H7 (cell line): Measurements from ENCODE around the gene EPOP. TPM values are rescaled to one million over a fixed set of nuclear protein-coding genes. Genes with fewer than 3 reads are reported as not detected.

Experiments used
- total RNA-seq: library from RNA; depleted of rRNA; stranded (reverse); fragments of >200 nt; shearing (Covaris generic); gene quantifications from 2 replicates; pipeline ENCODE4 v1.2.3, GENCODE V29; 2014; rRNA removed

EPOP gene
- total RNA-seq, 1 experiment from 2014 or later = 6.2 TPM

Other genes starting within 250 kb of the EPOP start
- gene ARHGAP23, start 246.5 kb downstream of the EPOP start, total RNA-seq = 15.4 and 17.2 TPM in 2 replicates
- 2.3 TPM in 2 replicates for gene SRCIN1, start 69.0 kb downstream of the EPOP start, total RNA-seq
- gene MLLT6, start 30.3 kb upstream of the EPOP start, total RNA-seq = 17.8 and 22.1 TPM in 2 replicates
- gene CISD3, start 55.4 kb upstream of the EPOP start, total RNA-seq = 2.9 TPM in 2 replicates
- 19.3 and 27.0 TPM in 2 replicates for gene PCGF2, start 73.4 kb upstream of the EPOP start, total RNA-seq
- 514 and 530 TPM in 2 replicates for gene PSMB3, start 77.8 kb upstream of the EPOP start, total RNA-seq
- gene PIP4K2B, start 124.6 kb upstream of the EPOP start, total RNA-seq = 48.5 and 51.7 TPM in 2 replicates
- 8.2 and 9.6 TPM in 2 replicates for gene CWC25, start 150.4 kb upstream of the EPOP start, total RNA-seq
- 1,201 and 1,441 TPM in 2 replicates for gene RPL23, start 178.8 kb upstream of the EPOP start, total RNA-seq
- 122 and 149 TPM in 2 replicates for gene LASP1, start 195.1 kb upstream of the EPOP start, total RNA-seq